ENCODE results near the gene FLT3.

FLT3 gene

GRCh38 chr13:28128030-28128429 is 27.7 kb upstream of the FLT3 start:
- no peak for DNase-seq (ENCODE audit: low read depth)
- in situ Hi-C loops (cut with HindIII; ENCODE audit: low sequenced_read_pairs): no loop called here
- H3K4me3 ChIP-seq (ENCODE audit: low read depth, low read length): no peak overlapping the region
- TF ChIP-seq CTCF (IDR thresholded peaks at IDR 0.05; ENCODE audit: low read depth, low read length, missing control alignments): no peak

GRCh38 chr13:28121224-28121623 is 20.8 kb upstream of the FLT3 start:
- no peak for TF ChIP-seq CTCF (IDR thresholded peaks at IDR 0.05; ENCODE audit: low read depth, low read length, missing control alignments)
- in situ Hi-C loops (cut with HindIII; ENCODE audit: low sequenced_read_pairs): no loop called here
- H3K4me3 ChIP-seq (ENCODE audit: low read depth, low read length): no peak overlapping the region
- DNase-seq (ENCODE audit: low read depth): no peak

GRCh38 chr13:28120317-28120716 is 19.9 kb upstream of the FLT3 start:
- DNase-seq (ENCODE audit: low read depth): no peak
- TF ChIP-seq CTCF (IDR thresholded peaks at IDR 0.05; ENCODE audit: low read depth, low read length, missing control alignments): no peak
- no peak overlapping the region for H3K4me3 ChIP-seq (ENCODE audit: low read depth, low read length)
- in situ Hi-C loops (cut with HindIII; ENCODE audit: low sequenced_read_pairs): no loop called here

- no peak for TF ChIP-seq CTCF (IDR thresholded peaks at IDR 0.05; ENCODE audit: low read depth, low read length, missing control alignments)
- no peak for DNase-seq (ENCODE audit: low read depth)
- no peak overlapping the region for H3K4me3 ChIP-seq (ENCODE audit: low read depth, low read length)
- in situ Hi-C loops (cut with HindIII; ENCODE audit: low sequenced_read_pairs): no loop called here
These were observed 17.5 kb upstream of the FLT3 start for GRCh38 chr13:28117689-28118377.

GRCh38 chr13:28116736-28117135 is 16.4 kb upstream of the FLT3 start:
- in situ Hi-C loops (cut with HindIII; ENCODE audit: low sequenced_read_pairs): no loop called here
- no peak overlapping the region for H3K4me3 ChIP-seq (ENCODE audit: low read depth, low read length)
- DNase-seq (ENCODE audit: low read depth): no peak
- no peak for TF ChIP-seq CTCF (IDR thresholded peaks at IDR 0.05; ENCODE audit: low read depth, low read length, missing control alignments)

GRCh38 chr13:28110414-28110813 is 10.0 kb upstream of the FLT3 start:
- DNase-seq (ENCODE audit: low read depth): no peak
- in situ Hi-C loops (cut with HindIII; ENCODE audit: low sequenced_read_pairs): no loop called here
- TF ChIP-seq CTCF (IDR thresholded peaks at IDR 0.05; ENCODE audit: low read depth, low read length, missing control alignments): no peak
- no peak overlapping the region for H3K4me3 ChIP-seq (ENCODE audit: low read depth, low read length)

Measured in astrocyte of the cerebellum (primary cell).